AG09319 (cell line): ENCODE measurements around the gene FNIP2.

Source experiments
- DNase-seq: peaks from one replicate; pipeline ENCODE4 v3.0.0-alpha.2; 2010; ENCODE audit warnings: low read depth; ENCODE audit errors: extremely low read depth
- TF ChIP-seq, protein P1 (sequence below): IDR thresholded peaks from 2 replicates; pipeline ENCODE4 v1.5.1; 2011; ENCODE audit warnings: low read depth, mild to moderate bottlenecking, inconsistent platforms, low read length, moderate library complexity

FNIP2 gene

DNA sequence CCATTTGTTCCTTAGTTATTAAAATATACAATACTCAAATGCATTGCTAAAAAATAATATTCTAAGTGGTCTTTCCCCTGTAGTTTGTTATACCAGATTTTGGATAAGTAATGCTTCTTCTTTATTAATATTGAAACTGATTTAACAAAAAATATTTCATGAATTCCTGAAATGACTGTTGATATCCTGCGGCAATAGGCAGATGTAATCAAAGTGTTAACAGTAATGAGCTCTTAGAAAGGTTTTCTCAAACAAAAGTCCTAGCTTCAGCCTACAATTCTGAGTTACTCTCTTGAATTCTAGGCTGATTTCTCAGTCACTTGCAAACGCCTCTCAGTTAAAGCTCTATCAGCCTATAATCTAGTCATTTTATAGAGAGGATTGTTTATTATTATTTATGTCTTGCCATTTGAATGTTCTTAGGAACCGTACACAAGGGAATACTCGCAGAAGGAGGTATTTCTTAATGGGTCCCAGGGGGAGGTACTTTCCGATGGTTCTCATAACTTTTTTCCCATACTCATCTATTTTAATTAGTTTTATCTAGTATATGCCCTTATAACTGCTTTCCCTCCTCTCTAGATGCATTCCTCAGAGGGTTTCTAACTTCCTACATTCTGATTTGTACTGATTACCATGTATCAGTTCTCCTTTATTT lies 96.8 kb downstream of the FNIP2 start:
- DNase-seq: no peak
- TF ChIP-seq, protein P1, sequence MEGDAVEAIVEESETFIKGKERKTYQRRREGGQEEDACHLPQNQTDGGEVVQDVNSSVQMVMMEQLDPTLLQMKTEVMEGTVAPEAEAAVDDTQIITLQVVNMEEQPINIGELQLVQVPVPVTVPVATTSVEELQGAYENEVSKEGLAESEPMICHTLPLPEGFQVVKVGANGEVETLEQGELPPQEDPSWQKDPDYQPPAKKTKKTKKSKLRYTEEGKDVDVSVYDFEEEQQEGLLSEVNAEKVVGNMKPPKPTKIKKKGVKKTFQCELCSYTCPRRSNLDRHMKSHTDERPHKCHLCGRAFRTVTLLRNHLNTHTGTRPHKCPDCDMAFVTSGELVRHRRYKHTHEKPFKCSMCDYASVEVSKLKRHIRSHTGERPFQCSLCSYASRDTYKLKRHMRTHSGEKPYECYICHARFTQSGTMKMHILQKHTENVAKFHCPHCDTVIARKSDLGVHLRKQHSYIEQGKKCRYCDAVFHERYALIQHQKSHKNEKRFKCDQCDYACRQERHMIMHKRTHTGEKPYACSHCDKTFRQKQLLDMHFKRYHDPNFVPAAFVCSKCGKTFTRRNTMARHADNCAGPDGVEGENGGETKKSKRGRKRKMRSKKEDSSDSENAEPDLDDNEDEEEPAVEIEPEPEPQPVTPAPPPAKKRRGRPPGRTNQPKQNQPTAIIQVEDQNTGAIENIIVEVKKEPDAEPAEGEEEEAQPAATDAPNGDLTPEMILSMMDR: no peak

- no peak for DNase-seq
- TF ChIP-seq, protein P1: no peak
Measured at GRCh38 chr4:158869001-158869400, 100.2 kb downstream of the FNIP2 start.

- DNase-seq: no peak
- TF ChIP-seq, protein P1: no peak
Measured at GRCh38 chr4:158869761-158870160, 100.9 kb downstream of the FNIP2 start.

DNA sequence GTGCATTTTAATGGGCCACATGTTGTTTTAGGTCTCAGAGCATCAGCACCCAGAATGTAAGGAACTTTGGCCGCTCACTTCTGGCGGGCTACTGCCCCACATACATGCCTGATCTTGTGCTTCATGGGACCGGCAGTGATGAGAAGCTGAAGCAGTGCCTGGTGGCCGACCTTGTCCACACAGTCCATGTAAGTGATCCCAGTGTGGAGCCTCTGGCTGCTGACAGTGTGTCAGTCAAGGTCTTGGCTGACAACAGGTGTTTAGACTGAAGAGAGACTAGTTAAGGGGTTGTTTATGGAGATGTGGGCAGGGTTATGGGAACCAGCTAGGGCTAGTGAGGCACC lies 101.4 kb downstream of the FNIP2 start:
- TF ChIP-seq, protein P1: no peak
- DNase-seq: no peak

DNA sequence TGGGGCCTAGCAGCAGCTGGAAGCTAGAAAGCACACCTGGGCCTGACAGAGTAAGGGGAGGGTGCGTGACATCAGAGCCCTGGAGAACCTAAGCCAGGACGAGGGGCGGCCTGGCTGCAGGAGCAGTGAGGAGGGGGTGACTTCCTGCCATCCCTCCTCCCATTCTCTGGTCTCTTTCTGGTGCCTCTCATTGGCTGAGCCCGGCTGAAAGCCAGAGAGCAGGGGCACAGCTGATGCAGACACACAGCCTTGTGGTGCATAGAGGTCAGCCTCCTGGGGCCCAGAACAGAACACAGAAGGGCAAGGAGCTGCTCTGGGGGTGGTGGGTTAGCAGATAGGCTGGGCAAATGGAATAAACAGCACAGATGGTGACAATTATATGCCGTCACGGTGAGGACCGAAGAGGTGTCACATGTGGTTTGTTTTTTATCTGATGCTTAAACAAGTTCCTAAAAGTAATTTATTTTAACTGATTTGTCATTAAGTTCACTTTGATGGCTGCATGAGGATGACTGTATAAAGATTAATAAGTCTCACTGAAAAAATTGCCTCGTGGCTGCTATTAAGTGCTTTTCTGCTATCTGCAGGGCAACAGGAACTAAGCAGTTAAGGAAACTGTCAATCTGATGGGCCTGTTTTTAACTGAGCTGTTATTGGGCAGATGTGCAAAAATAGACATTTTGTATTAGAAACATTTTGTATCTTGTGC lies 102.0 kb downstream of the FNIP2 start:
- DNase-seq: no peak
- TF ChIP-seq, protein P1: no peak

DNA sequence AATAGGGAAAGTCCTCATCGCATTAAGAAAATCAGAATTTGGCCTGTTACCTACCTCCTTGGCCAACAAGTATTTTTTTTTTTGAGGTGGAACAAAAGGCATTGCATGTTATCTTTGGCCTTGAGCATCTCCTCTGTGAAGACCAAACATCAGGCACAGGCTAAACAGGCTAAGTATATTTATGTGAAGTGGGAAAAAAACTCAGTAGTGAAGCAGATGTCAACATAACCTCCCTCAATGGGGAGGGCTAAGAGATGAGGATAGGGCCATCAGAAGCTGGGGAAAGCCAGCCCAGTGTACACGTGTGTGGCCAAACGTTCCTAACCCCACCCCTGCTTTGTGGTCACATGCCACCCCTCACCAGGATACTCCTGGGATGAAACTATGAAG lies 102.5 kb downstream of the FNIP2 start:
- TF ChIP-seq, protein P1: no peak

GRCh38 chr4:158873795-158874401 lies 105.1 kb downstream of the FNIP2 start:
- DNase-seq: peak; percentile 42
- TF ChIP-seq, protein P1: no peak

More for the DNA sequence above, 102.5 kb downstream of the FNIP2 start:
- DNase-seq: no peak
